Activated CD4-positive, alpha-beta T cell treated with anti-CD3 and anti-CD28 coated beads, Interleukin-2, amount 10 ng/mL, durations not matched to agents 7 days and 5 days (primary cell): ENCODE data around the gene RINL. TPM values are rescaled to one million over a fixed set of nuclear protein-coding genes. Genes with fewer than 3 reads are reported as not detected.

Experiments used
- CTCF ChIA-PET: fragments of 350-600 bp; sonication (Branson Sonifier 250); formaldehyde crosslinking; loops from one replicate; lab custom pipeline; 2021; ENCODE audit warnings: antibody characterized with exemption; lab: Charles Lee
- POLR2A ChIA-PET: fragments of 350-600 bp; sonication (Branson Sonifier 250); formaldehyde crosslinking; loops from one replicate; lab custom pipeline; 2021; ENCODE audit warnings: antibody characterized with exemption; lab: Charles Lee
- DNase-seq: peaks from one replicate; pipeline ENCODE4 v3.0.0-alpha.2; 2020
- H3K27ac Mint-ChIP-seq: one replicate; pipeline ENCODE4 v1.8.0; 2021; ENCODE audit warnings: mild to moderate bottlenecking, moderate library complexity, mixed read lengths
- H3K27me3 Mint-ChIP-seq: one replicate; pipeline ENCODE4 v1.8.0; 2021; ENCODE audit warnings: mixed read lengths
- H3K36me3 Mint-ChIP-seq: one replicate; pipeline ENCODE4 v1.8.0; 2021; ENCODE audit warnings: low read depth, mixed read lengths
- H3K4me1 Mint-ChIP-seq: one replicate; pipeline ENCODE4 v1.8.0; 2021; ENCODE audit warnings: mixed read lengths
- H3K4me3 Mint-ChIP-seq: one replicate; pipeline ENCODE4 v1.8.0; 2021; ENCODE audit warnings: mild to moderate bottlenecking, moderate library complexity, mixed read lengths
- H3K9me3 Mint-ChIP-seq: one replicate; pipeline ENCODE4 v1.8.0; 2021; ENCODE audit warnings: mixed read lengths
- total RNA-seq, 2 experiments: library from RNA; stranded (reverse); gene quantifications; one replicate each; pipeline ENCODE4 v1.2.3, GENCODE V29; 2021

Gene RINL
- total RNA-seq, 2 experiments from 2014 or later, result 65.0 to 66.9 TPM

- Mint-ChIP-seq H3K4me3 (peak overlapping the region; percentile 94), H3K27me3 (no peaks in the 10 kb centered on the region), H3K36me3 (peaks cover 23% of the 10 kb centered on the region), H3K9me3 (no peaks in the 10 kb centered on the region), H3K4me1 (peaks cover 44% of the 10 kb centered on the region), H3K27ac (peak overlapping the region; percentile 100)
- ChIA-PET POLR2A (interaction anchor here (0.6 kb wide), 2 partner anchors 456 to 552 kb away, joined by 3 read pairs; no protein-coding TSS in a partner anchor), CTCF (interaction anchor here (0.6 to 2.6 kb wide), 3 partner anchors 11 to 222 kb away, joined by 3 to 11 read pairs (median 5); no protein-coding TSS in a partner anchor)
- DNase-seq, result peak; percentile 93
Observed at GRCh38 chr19:38851622-38852230, 26.3 kb downstream of the RINL start.

GRCh38 chr19:38850976-38851621 lies 27.0 kb downstream of the RINL start:
- Mint-ChIP-seq H3K27me3 (no peaks in the 10 kb centered on the region), H3K9me3 (no peaks in the 10 kb centered on the region), H3K4me1 (peaks cover 42% of the 10 kb centered on the region), H3K4me3 (peak overlapping the region; percentile 94), H3K27ac (peak overlapping the region; percentile 100), H3K36me3 (peaks cover 27% of the 10 kb centered on the region)
- ChIA-PET POLR2A (interaction anchor here (0.6 kb wide), 1 partner anchor 456 kb away, joined by 3 read pairs; no protein-coding TSS in a partner anchor), CTCF (interaction anchor here (0.6 to 2.6 kb wide), 2 partner anchors 19 to 221 kb away, joined by 3 to 11 read pairs; no protein-coding TSS in a partner anchor)
- peak; percentile 27 for DNase-seq

- DNase-seq, result peak; percentile 100
- H3K27me3 Mint-ChIP-seq, result no peaks in the 10 kb centered on the region
- POLR2A ChIA-PET, result no interaction called here
- H3K4me1 Mint-ChIP-seq, result peaks cover 48% of the 10 kb centered on the region
- H3K9me3 Mint-ChIP-seq, result no peaks in the 10 kb centered on the region
- peak overlapping the region; percentile 100 for H3K27ac Mint-ChIP-seq
- CTCF ChIA-PET, result no interaction called here
- peaks cover 33% of the 10 kb centered on the region for H3K36me3 Mint-ChIP-seq
- peak overlapping the region; percentile 94 for H3K4me3 Mint-ChIP-seq
Observed at GRCh38 chr19:38850436-38850975, 27.6 kb downstream of the RINL start.

GRCh38 chr19:38849860-38850435 lies 28.1 kb downstream of the RINL start, which contains the start of gene HNRNPL:
HNRNPL (minus strand) TSS chr19:38849986; CDS start chr19:38849966, 20 bp downstream.
- no peaks in the 10 kb centered on the region for H3K9me3 Mint-ChIP-seq
- peaks cover 39% of the 10 kb centered on the region for H3K36me3 Mint-ChIP-seq
- H3K4me3 Mint-ChIP-seq, result peak within 1 kb of the TSS; percentile 94
- peak; percentile 99 for DNase-seq
- POLR2A ChIA-PET, result interaction anchor here (1.0 to 1.2 kb wide), 4 partner anchors 7 to 202 kb away, joined by 3 to 5 read pairs (median 4); partner anchors contain the start of genes ACTN4 and ECH1
- peak within 1 kb of the TSS; percentile 100 for H3K27ac Mint-ChIP-seq
- peaks cover 51% of the 10 kb centered on the region for H3K4me1 Mint-ChIP-seq
- no peaks in the 10 kb centered on the region for H3K27me3 Mint-ChIP-seq
- CTCF ChIA-PET, result interaction anchor here (1.0 to 2.2 kb wide), 5 partner anchors 9 to 80 kb away, joined by 3 to 6 read pairs (median 4); partner anchors contain the start of genes MRPS12 and SARS2

GRCh38 chr19:38849147-38849859 lies 28.8 kb downstream of the RINL start:
- DNase-seq, result peak; percentile 96
- H3K4me3 Mint-ChIP-seq, result peak overlapping the region; percentile 94
- H3K27me3 Mint-ChIP-seq, result no peaks in the 10 kb centered on the region
- ChIA-PET POLR2A (interaction anchor here (0.6 to 1.2 kb wide), 5 partner anchors 8 to 202 kb away, joined by 3 to 5 read pairs (median 4); partner anchors contain the start of genes ACTN4 and ECH1), CTCF (interaction anchor here (0.7 to 2.2 kb wide), 7 partner anchors 9 to 81 kb away, joined by 3 to 6 read pairs (median 4); partner anchors contain the start of genes MRPS12 and SARS2)
- peaks cover 58% of the 10 kb centered on the region for H3K4me1 Mint-ChIP-seq
- H3K27ac Mint-ChIP-seq, result peak overlapping the region; percentile 100
- H3K36me3 Mint-ChIP-seq, result peaks cover 43% of the 10 kb centered on the region
- no peaks in the 10 kb centered on the region for H3K9me3 Mint-ChIP-seq

- Mint-ChIP-seq H3K27ac (peak overlapping the region; percentile 100), H3K36me3 (peaks cover 51% of the 10 kb centered on the region), H3K9me3 (no peaks in the 10 kb centered on the region), H3K4me3 (peak overlapping the region; percentile 94), H3K27me3 (no peaks in the 10 kb centered on the region), H3K4me1 (peaks cover 63% of the 10 kb centered on the region)
- CTCF ChIA-PET, result interaction anchor here (0.7 to 2.2 kb wide), 8 partner anchors 8 to 82 kb away, joined by 3 to 6 read pairs (median 4); partner anchors contain the start of genes MRPS12 and SARS2
- DNase-seq, result peak; percentile 8
- POLR2A ChIA-PET, result interaction anchor here (0.6 to 1.2 kb wide), 5 partner anchors 9 to 201 kb away, joined by 3 to 5 read pairs (median 4); partner anchors contain the start of genes ACTN4 and ECH1
Observed at GRCh38 chr19:38848299-38849146, 29.6 kb downstream of the RINL start.

- no peak for DNase-seq
- H3K9me3 Mint-ChIP-seq, result no peaks in the 10 kb centered on the region
- H3K27me3 Mint-ChIP-seq, result no peaks in the 10 kb centered on the region
- H3K36me3 Mint-ChIP-seq, result peaks cover 74% of the 10 kb centered on the region
- POLR2A ChIA-PET, result no interaction called here
- H3K4me3 Mint-ChIP-seq, result peak overlapping the region; percentile 8
- H3K27ac Mint-ChIP-seq, result peak overlapping the region; percentile 48
- peaks cover 74% of the 10 kb centered on the region for H3K4me1 Mint-ChIP-seq
- CTCF ChIA-PET, result interaction anchor here (0.8 to 1.0 kb wide), 3 partner anchors 12 to 21 kb away, joined by 3 read pairs; partner anchors contain the start of gene ECH1
Observed at GRCh38 chr19:38846097-38846496, 32.0 kb downstream of the RINL start.

GRCh38 chr19:38845374-38846024 lies 32.6 kb downstream of the RINL start:
- peaks cover 80% of the 10 kb centered on the region for H3K36me3 Mint-ChIP-seq
- H3K27me3 Mint-ChIP-seq, result no peaks in the 10 kb centered on the region
- no peaks in the 10 kb centered on the region for H3K9me3 Mint-ChIP-seq
- peaks cover 76% of the 10 kb centered on the region for H3K4me1 Mint-ChIP-seq
- POLR2A ChIA-PET, result no interaction called here
- CTCF ChIA-PET, result no interaction called here
- H3K4me3 Mint-ChIP-seq, result no peak overlapping the region
- no peak for DNase-seq
- no peak overlapping the region for H3K27ac Mint-ChIP-seq

- ChIA-PET POLR2A (interaction anchor here (0.6 kb wide), 1 partner anchor 579 kb away, joined by 5 read pairs; no protein-coding TSS in a partner anchor), CTCF (interaction anchor here (0.6 to 1.1 kb wide), 3 partner anchors 9 to 506 kb away, joined by 3 to 6 read pairs (median 3); no protein-coding TSS in a partner anchor)
- Mint-ChIP-seq H3K4me3 (no peak overlapping the region), H3K9me3 (no peaks in the 10 kb centered on the region), H3K27me3 (no peaks in the 10 kb centered on the region), H3K27ac (peak overlapping the region; percentile 95), H3K36me3 (peaks cover 92% of the 10 kb centered on the region), H3K4me1 (peaks cover 85% of the 10 kb centered on the region)
- no peak for DNase-seq
Observed at GRCh38 chr19:38844093-38844686, 33.9 kb downstream of the RINL start.

- no peaks in the 10 kb centered on the region for H3K27me3 Mint-ChIP-seq
- H3K27ac Mint-ChIP-seq, result peak overlapping the region; percentile 95
- DNase-seq, result no peak
- no peaks in the 10 kb centered on the region for H3K9me3 Mint-ChIP-seq
- POLR2A ChIA-PET, result no interaction called here
- H3K4me3 Mint-ChIP-seq, result peak overlapping the region; percentile 8
- H3K36me3 Mint-ChIP-seq, result peaks cover 92% of the 10 kb centered on the region
- CTCF ChIA-PET, result interaction anchor here (1.1 to 1.3 kb wide), 2 partner anchors 11 to 26 kb away, joined by 3 to 4 read pairs; no protein-coding TSS in a partner anchor
- peaks cover 87% of the 10 kb centered on the region for H3K4me1 Mint-ChIP-seq
Observed at GRCh38 chr19:38843175-38843758, 34.8 kb downstream of the RINL start.
